HepG2 (cell line): Measurements from ENCODE around the gene HELB. TPM values are rescaled to one million over a fixed set of nuclear protein-coding genes. Genes with fewer than 3 reads are reported as not detected.

Experiments
- EEA1 ChIP-seq: sonication (generic); formaldehyde crosslinking; IDR thresholded peaks from 2 replicates; pipeline ENCODE4 v1.5.1; 2020; ENCODE audit warnings: mild to moderate bottlenecking, missing genetic modification reagents, borderline replicate concordance
- ETV6 ChIP-seq: sonication (generic); formaldehyde crosslinking; conservative IDR thresholded peaks from 2 replicates; pipeline ENCODE4 v1.4.0; 2020; ENCODE audit warnings: missing genetic modification reagents
- GPN1 ChIP-seq: sonication (generic); formaldehyde crosslinking; IDR thresholded peaks from 2 replicates; pipeline ENCODE4 v1.5.1; 2020; ENCODE audit warnings: missing genetic modification reagents, borderline replicate concordance
- JUND ChIP-seq: sonication (generic); formaldehyde crosslinking; IDR thresholded peaks from 2 replicates; pipeline ENCODE4 v1.8.0; 2022; ENCODE audit warnings: mild to moderate bottlenecking, missing genetic modification reagents
- MLLT10 ChIP-seq: sonication (generic); formaldehyde crosslinking; IDR thresholded peaks from 2 replicates; pipeline ENCODE4 v1.4.0; 2020; ENCODE audit warnings: missing genetic modification reagents
- RFXAP ChIP-seq: sonication (generic); formaldehyde crosslinking; IDR thresholded peaks from 2 replicates; pipeline ENCODE4 v1.4.0; 2020; ENCODE audit warnings: missing genetic modification reagents, borderline replicate concordance
- SP4 ChIP-seq: sonication (generic); formaldehyde crosslinking; IDR thresholded peaks from 2 replicates; pipeline ENCODE4 v1.8.1; 2023; ENCODE audit warnings: mild to moderate bottlenecking, missing genetic modification reagents
- ZNF746 ChIP-seq: sonication (generic); formaldehyde crosslinking; IDR thresholded peaks from 2 replicates; pipeline ENCODE4 v1.8.0; 2022; ENCODE audit warnings: mild to moderate bottlenecking, missing genetic modification reagents
- ZSCAN21 ChIP-seq: sonication (generic); formaldehyde crosslinking; IDR thresholded peaks from 2 replicates; pipeline ENCODE4 v1.8.0; 2022; ENCODE audit warnings: mild to moderate bottlenecking, missing genetic modification reagents, moderate library complexity, borderline replicate concordance
- polyA plus RNA-seq, 8 experiments: library from polyadenylated mRNA; depleted of rRNA in 3 of 8; stranded (reverse) in 7 of 8; unstranded in 1 of 8; fragments of >200 nt; fragmentation: Illumina TruSeq in 4 of 8; extraction: Trizol in 4 of 8; gene quantifications; 2 replicates each; pipeline versions ENCODE4 v1.2.1 to v1.2.3, GENCODE V29; 2011 to 2016; ENCODE audit warnings: low read depth in 4 of 8, missing spikeins in 1 of 8, mixed read lengths in 1 of 8; ENCODE audit not compliant: insufficient read depth in 1 of 8
- total RNA-seq, 5 experiments: library from RNA; depleted of rRNA; stranded (reverse); fragments of >200 nt; fragmentation: Illumina TruSeq; extraction: Trizol; gene quantifications; 2 replicates each; pipeline ENCODE4 v1.2.3, GENCODE V29; 2016; ENCODE audit warnings: low read depth in 1 of 5
- TF ChIP-seq, protein P1 (sequence below): sonication (generic); formaldehyde crosslinking; IDR thresholded peaks from 2 replicates; pipeline ENCODE4 v1.4.0; 2020; ENCODE audit warnings: missing genetic modification reagents, borderline replicate concordance
- TF ChIP-seq, protein P2 (sequence below): sonication (generic); formaldehyde crosslinking; IDR thresholded peaks from 2 replicates; pipeline ENCODE4 v1.4.0; 2020; ENCODE audit warnings: missing genetic modification reagents, borderline replicate concordance

Gene HELB
- total and polyA plus RNA-seq, 2 of the 13 experiments (the other 11 are each of a cell fraction or from before 2014, with no cell fraction given) = 1.7 to 3.7 TPM

DNA sequence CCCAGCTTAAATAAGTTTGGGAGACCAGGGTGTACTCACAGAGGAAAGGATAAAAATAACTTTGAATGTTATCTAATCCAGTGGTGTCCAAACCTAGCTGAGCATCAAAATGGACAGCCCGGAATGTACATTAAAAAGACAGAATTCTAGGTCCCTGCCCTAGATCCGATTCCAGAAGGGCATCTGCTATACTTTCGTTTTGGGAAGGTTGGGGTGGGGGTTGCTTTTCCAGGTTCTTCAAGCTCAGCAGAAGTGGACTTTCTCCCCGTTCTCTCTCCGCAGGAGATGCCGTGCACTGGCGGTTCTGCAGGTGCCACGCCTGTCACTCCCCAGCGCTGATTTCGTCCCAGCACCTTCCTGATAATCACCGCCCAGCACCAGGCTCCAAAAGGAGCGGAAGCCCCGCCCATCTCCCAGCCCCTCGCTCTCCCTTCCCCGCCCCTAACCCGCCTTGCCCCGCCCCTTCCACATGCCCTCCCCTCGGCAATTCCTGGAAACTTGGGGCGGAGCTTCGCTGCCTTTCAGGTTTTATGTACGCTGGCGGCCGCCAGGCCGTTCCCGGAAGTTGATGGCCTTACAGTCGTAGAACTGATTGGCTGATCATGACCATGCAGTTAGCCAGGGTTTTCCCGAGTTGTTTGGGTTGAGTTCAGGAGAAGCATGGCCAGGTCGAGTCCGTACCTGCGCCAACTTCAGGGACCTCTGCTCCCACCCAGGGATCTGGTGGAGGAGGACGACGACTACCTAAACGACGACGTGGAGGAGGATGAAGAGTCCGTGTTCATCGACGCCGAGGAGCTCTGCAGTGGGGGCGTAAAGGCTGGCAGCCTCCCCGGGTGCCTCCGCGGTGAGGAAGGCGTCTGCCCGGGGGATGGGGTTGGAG, at the start of gene HELB (continued):
- TF ChIP-seq SP4 (CRISPR knock-in tag) = peak; percentile 83
- TF ChIP-seq, protein P1, sequence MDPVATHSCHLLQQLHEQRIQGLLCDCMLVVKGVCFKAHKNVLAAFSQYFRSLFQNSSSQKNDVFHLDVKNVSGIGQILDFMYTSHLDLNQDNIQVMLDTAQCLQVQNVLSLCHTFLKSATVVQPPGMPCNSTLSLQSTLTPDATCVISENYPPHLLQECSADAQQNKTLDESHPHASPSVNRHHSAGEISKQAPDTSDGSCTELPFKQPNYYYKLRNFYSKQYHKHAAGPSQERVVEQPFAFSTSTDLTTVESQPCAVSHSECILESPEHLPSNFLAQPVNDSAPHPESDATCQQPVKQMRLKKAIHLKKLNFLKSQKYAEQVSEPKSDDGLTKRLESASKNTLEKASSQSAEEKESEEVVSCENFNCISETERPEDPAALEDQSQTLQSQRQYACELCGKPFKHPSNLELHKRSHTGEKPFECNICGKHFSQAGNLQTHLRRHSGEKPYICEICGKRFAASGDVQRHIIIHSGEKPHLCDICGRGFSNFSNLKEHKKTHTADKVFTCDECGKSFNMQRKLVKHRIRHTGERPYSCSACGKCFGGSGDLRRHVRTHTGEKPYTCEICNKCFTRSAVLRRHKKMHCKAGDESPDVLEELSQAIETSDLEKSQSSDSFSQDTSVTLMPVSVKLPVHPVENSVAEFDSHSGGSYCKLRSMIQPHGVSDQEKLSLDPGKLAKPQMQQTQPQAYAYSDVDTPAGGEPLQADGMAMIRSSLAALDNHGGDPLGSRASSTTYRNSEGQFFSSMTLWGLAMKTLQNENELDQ (CRISPR knock-in tag) = no peak
- no peak for TF ChIP-seq ETV6 (CRISPR knock-in tag)
- TF ChIP-seq, protein P2, sequence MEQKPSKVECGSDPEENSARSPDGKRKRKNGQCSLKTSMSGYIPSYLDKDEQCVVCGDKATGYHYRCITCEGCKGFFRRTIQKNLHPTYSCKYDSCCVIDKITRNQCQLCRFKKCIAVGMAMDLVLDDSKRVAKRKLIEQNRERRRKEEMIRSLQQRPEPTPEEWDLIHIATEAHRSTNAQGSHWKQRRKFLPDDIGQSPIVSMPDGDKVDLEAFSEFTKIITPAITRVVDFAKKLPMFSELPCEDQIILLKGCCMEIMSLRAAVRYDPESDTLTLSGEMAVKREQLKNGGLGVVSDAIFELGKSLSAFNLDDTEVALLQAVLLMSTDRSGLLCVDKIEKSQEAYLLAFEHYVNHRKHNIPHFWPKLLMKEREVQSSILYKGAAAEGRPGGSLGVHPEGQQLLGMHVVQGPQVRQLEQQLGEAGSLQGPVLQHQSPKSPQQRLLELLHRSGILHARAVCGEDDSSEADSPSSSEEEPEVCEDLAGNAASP = peak; percentile 41; the same call in 1 of the 2 replicates
- no peak for TF ChIP-seq ZNF746 (CRISPR knock-in tag)
- no peak for TF ChIP-seq ZSCAN21 (CRISPR knock-in tag)
- TF ChIP-seq EEA1 (CRISPR knock-in tag) = no peak
- no peak for TF ChIP-seq MLLT10 (CRISPR knock-in tag)
- no peak for TF ChIP-seq GPN1
- 0 out of 2 replicates have a peak, but pooled peaks have one; percentile 34 for TF ChIP-seq RFXAP (CRISPR knock-in tag)
- no peak for TF ChIP-seq JUND (CRISPR knock-in tag)
- TF ChIP-seq, all 625 proteins: peak for 199
